ENCODE measurements around the gene S100A1.

- TF ChIP-seq RCOR1 (conservative IDR thresholded peaks at IDR 0.05; ENCODE audit: low read depth, low read length) = no peak
- TF ChIP-seq CTCF (IDR thresholded peaks at IDR 0.05 in 2 of 3, conservative IDR thresholded peaks at IDR 0.05 in 1 of 3; ENCODE audit: control insufficient read depth in 2 of 3, extremely low read depth in 1 of 3, insufficient read depth in 1 of 3, low read depth in 3 of 3, low read length in 3 of 3) = no peak
- TF ChIP-seq NFYB (IDR thresholded peaks at IDR 0.05; ENCODE audit: insufficient read depth, low read depth, low read length) = no peak
- TF ChIP-seq TCF3 (IDR thresholded peaks at IDR 0.05; ENCODE audit: borderline replicate concordance, insufficient read depth, low read depth, low read length) = no peak
- no peak for TF ChIP-seq NR2C2 (IDR thresholded peaks at IDR 0.05; ENCODE audit: borderline replicate concordance, control insufficient read depth, insufficient read length, low read depth)
- TF ChIP-seq POLR2A (IDR thresholded peaks at IDR 0.05; ENCODE audit: low read depth, low read length) = no peak
- TF ChIP-seq RFX5 (IDR thresholded peaks at IDR 0.05; ENCODE audit: low read depth, low read length) = no peak
- TF ChIP-seq NRF1 (conservative IDR thresholded peaks at IDR 0.05; ENCODE audit: low read depth, low read length) = no peak
- TF ChIP-seq BMI1 (IDR thresholded peaks at IDR 0.05; ENCODE audit: borderline replicate concordance) = no peak
- TF ChIP-seq ZBTB11 (CRISPR knock-in tag; IDR thresholded peaks at IDR 0.05) = no peak
These were observed 51.8 kb downstream of the S100A1 start for GRCh38 chr1:153680120-153680403.
